Stromal cell of bone marrow (primary cell): ENCODE measurements around the gene PRKN.
"Not testable (repeated sequence)": the region's sequence is repeated elsewhere in the genome, so short reads cannot be mapped to it uniquely, and the experiment has no call there.

Experiments
- DNase-seq: peaks from one replicate; pipeline ENCODE4 v3.0.0-alpha.2; 2012; ENCODE audit warnings: low read depth

PRKN gene

GRCh38 chr6:162532283-162533008 lies 195.1 kb downstream of the PRKN start:
- no peak for DNase-seq

GRCh38 chr6:162531391-162531790 lies 196.2 kb downstream of the PRKN start:
- DNase-seq, result not testable (repeated sequence)

GRCh38 chr6:162528538-162528937 lies 199.0 kb downstream of the PRKN start:
- no peak for DNase-seq

- no peak for DNase-seq
These were observed 200.6 kb downstream of the PRKN start for GRCh38 chr6:162526960-162527359.

GRCh38 chr6:162525181-162525580 lies 202.4 kb downstream of the PRKN start:
- no peak for DNase-seq

- no peak for DNase-seq
These were observed 214.8 kb downstream of the PRKN start for GRCh38 chr6:162512744-162513143.

GRCh38 chr6:162497389-162497788 lies 230.2 kb downstream of the PRKN start:
- no peak for DNase-seq

GRCh38 chr6:162493917-162494316 lies 233.6 kb downstream of the PRKN start:
- DNase-seq, result no peak

GRCh38 chr6:162491637-162492036 lies 235.9 kb downstream of the PRKN start:
- DNase-seq, result no peak

GRCh38 chr6:162489101-162489976 lies 238.2 kb downstream of the PRKN start:
- no peak for DNase-seq

- no peak for DNase-seq
These were observed 239.1 kb downstream of the PRKN start for GRCh38 chr6:162488444-162488843.

- no peak for DNase-seq
These were observed 242.1 kb downstream of the PRKN start for GRCh38 chr6:162485464-162485863.

- DNase-seq, result no peak
These were observed 245.6 kb downstream of the PRKN start for GRCh38 chr6:162481938-162482337.

GRCh38 chr6:162481320-162481719 lies 246.2 kb downstream of the PRKN start:
- DNase-seq, result no peak

GRCh38 chr6:162478192-162478671 lies 249.3 kb downstream of the PRKN start:
- no peak for DNase-seq

- no peak for DNase-seq
These were observed 252.8 kb downstream of the PRKN start for GRCh38 chr6:162474722-162475121.

GRCh38 chr6:162471842-162472241 lies 255.7 kb downstream of the PRKN start:
- no peak for DNase-seq

GRCh38 chr6:162468326-162468725 lies 259.2 kb downstream of the PRKN start:
- no peak for DNase-seq

GRCh38 chr6:162467679-162468078 lies 259.9 kb downstream of the PRKN start:
- no peak for DNase-seq

GRCh38 chr6:162463576-162463975 lies 264.0 kb downstream of the PRKN start:
- DNase-seq, result no peak

GRCh38 chr6:162459985-162460384 lies 267.6 kb downstream of the PRKN start:
- DNase-seq, result no peak

- no peak for DNase-seq
These were observed 277.2 kb downstream of the PRKN start for GRCh38 chr6:162450358-162450757.

GRCh38 chr6:162448294-162448693 lies 279.3 kb downstream of the PRKN start:
- DNase-seq, result no peak
